Measurements from ENCODE around the gene LILRA5. TPM values are rescaled to one million over a fixed set of nuclear protein-coding genes. Genes with fewer than 3 reads are reported as not detected.

LILRA5 gene
- polyA plus RNA-seq, 1 of the 3 experiments (the other 2 are of a cell fraction): not detected

GRCh38 chr19:54271106-54271505 is 41.9 kb downstream of the LILRA5 start:
- Histone ChIP-seq H3K79me2 (ENCODE audit: insufficient read depth) (no peaks in the 10 kb centered on the region), H4K20me1 (ENCODE audit: insufficient read depth) (no peaks in the 10 kb centered on the region), H3K27me3 (ENCODE audit: insufficient read depth) (peaks cover 56% of the 10 kb centered on the region), H3K27ac (ENCODE audit: low read depth in 2 of 2, low read length in 1 of 2) (no peak overlapping the region), H3K9ac (no peak overlapping the region), H3F3A (replicated peaks; ENCODE audit: insufficient read depth) (no peaks in the 10 kb centered on the region), H3K4me3 (ENCODE audit: low read depth in 2 of 2, low read length in 1 of 2) (no peak overlapping the region), H3K9me2 (no peaks in the 10 kb centered on the region), H3K9me3 (no peaks in the 10 kb centered on the region), H3K4me2 (no peak overlapping the region), H2AFZ (ENCODE audit: low read depth) (no peak overlapping the region), H3K4me1 (ENCODE audit: control insufficient read depth in 1 of 2, insufficient read depth in 2 of 2, low read depth in 1 of 2, low read length in 1 of 2) (no peaks in the 10 kb centered on the region), H3K36me3 (replicated peaks in 1 of 2; ENCODE audit: control insufficient read depth in 1 of 2, insufficient read depth in 2 of 2, low read length in 1 of 2) (no peaks in the 10 kb centered on the region)
- DNase-seq: no peak
- 8% methylated on average over 2 of the region's 8 CpGs for WGBS (ENCODE audit: low lambda C conversion rate)
- ChIA-PET CTCF (interaction anchor here (1.0 kb wide), 1 partner anchor 13 kb away, joined by 3 read pairs; no protein-coding TSS in a partner anchor), POLR2A (no interaction called here)
- TF ChIP-seq SIN3A (IDR thresholded peaks at IDR 0.05; ENCODE audit: borderline replicate concordance, low read depth, low read length) (no peak), REST (IDR thresholded peaks at IDR 0.05; ENCODE audit: low read depth, low read length) (no peak), USF1 (IDR thresholded peaks at IDR 0.05; ENCODE audit: borderline replicate concordance, low read depth) (no peak), EZH2phosphoT487 (IDR thresholded peaks at IDR 0.05; ENCODE audit: borderline replicate concordance, low read depth) (no peak), MEF2A (IDR thresholded peaks at IDR 0.05; ENCODE audit: borderline replicate concordance, low read depth) (no peak)

GRCh38 chr19:54268936-54269335 is 44.0 kb downstream of the LILRA5 start:
- Histone ChIP-seq H2AFZ (ENCODE audit: low read depth) (no peak overlapping the region), H3K9me3 (no peaks in the 10 kb centered on the region), H3K4me1 (ENCODE audit: control insufficient read depth in 1 of 2, insufficient read depth in 2 of 2, low read depth in 1 of 2, low read length in 1 of 2) (no peaks in the 10 kb centered on the region), H3F3A (replicated peaks; ENCODE audit: insufficient read depth) (no peaks in the 10 kb centered on the region), H3K36me3 (replicated peaks in 1 of 2; ENCODE audit: control insufficient read depth in 1 of 2, insufficient read depth in 2 of 2, low read length in 1 of 2) (no peaks in the 10 kb centered on the region), H4K20me1 (ENCODE audit: insufficient read depth) (no peaks in the 10 kb centered on the region), H3K4me3 (ENCODE audit: low read depth in 2 of 2, low read length in 1 of 2) (no peak overlapping the region), H3K27me3 (ENCODE audit: insufficient read depth) (peaks cover 50% of the 10 kb centered on the region), H3K4me2 (no peak overlapping the region), H3K79me2 (ENCODE audit: insufficient read depth) (no peaks in the 10 kb centered on the region), H3K27ac (ENCODE audit: low read depth in 2 of 2, low read length in 1 of 2) (no peak overlapping the region), H3K9ac (no peak overlapping the region), H3K9me2 (no peaks in the 10 kb centered on the region)
- POLR2A ChIA-PET: no interaction called here
- WGBS (ENCODE audit: low lambda C conversion rate): 0% methylated on average over 2 of the region's 2 CpGs
- TF ChIP-seq EP300 (IDR thresholded peaks at IDR 0.05; ENCODE audit: borderline replicate concordance in 1 of 2, low read depth in 1 of 2, low read length in 1 of 2): no peak
- no peak for TF ChIP-seq IRF3 (IDR thresholded peaks at IDR 0.05; ENCODE audit: low read depth, low read length)
- no peak for TF ChIP-seq EZH2phosphoT487 (IDR thresholded peaks at IDR 0.05; ENCODE audit: borderline replicate concordance, low read depth)
- TF ChIP-seq PBX3 (IDR thresholded peaks at IDR 0.05): no peak
- no peak for TF ChIP-seq RFX5 (IDR thresholded peaks at IDR 0.05; ENCODE audit: low read length)
- no peak for TF ChIP-seq ZBTB33 (IDR thresholded peaks at IDR 0.05; ENCODE audit: borderline replicate concordance, low read depth)
- no peak for DNase-seq
- CTCF ChIA-PET: no interaction called here

All from SK-N-SH (cell line).